H1 (cell line): Measurements from ENCODE around the gene IL9. TPM values are rescaled to one million over a fixed set of nuclear protein-coding genes. Genes with fewer than 3 reads are reported as not detected.

ENCODE experiments used
- CTCF ChIA-PET: fragments of 300-600 bp; sonication (Branson Sonifier 250); formaldehyde crosslinking; loops from one replicate; lab custom pipeline; 2021; ENCODE audit not compliant: partially characterized antibody; lab: Charles Lee
- POLR2A ChIA-PET: fragments of 300-600 bp; sonication (Branson Sonifier 250); formaldehyde crosslinking; loops from one replicate; lab custom pipeline; 2021; ENCODE audit warnings: inconsistent platforms; ENCODE audit not compliant: partially characterized antibody; lab: Charles Lee
- DNase-seq, 2 experiments: peaks; one replicate each; pipeline versions ENCODE4 v3.0.0 to v3.0.0-alpha.2; 2010 to 2022; ENCODE audit warnings: low spot score in 2 of 2, low read depth in 1 of 2, mixed read lengths in 1 of 2
- FAIRE-seq: peaks from 2 replicates; lab custom pipeline; 2011; peaks lifted over from hg19 to GRCh38; lab: Jason Lieb, UNC
- H2AFZ ChIP-seq: 2 replicates; pipeline ENCODE4 v1.8.1; 2012; ENCODE audit warnings: low read length, inconsistent platforms
- H2AK5ac ChIP-seq: 2 replicates; pipeline ENCODE4 v1.6.1; 2013; ENCODE audit warnings: low read depth, low read length
- H2BK120ac ChIP-seq: replicated peaks from 2 replicates; pipeline ENCODE3; 2013; ENCODE audit warnings: low read depth, low read length, inconsistent platforms
- H2BK12ac ChIP-seq: 2 replicates; pipeline ENCODE4 v1.6.1; 2013; ENCODE audit warnings: low read depth, low read length
- H2BK15ac ChIP-seq: 2 replicates; pipeline ENCODE4 v1.6.1; 2013; ENCODE audit warnings: low read length
- H2BK20ac ChIP-seq: 2 replicates; pipeline ENCODE4 v1.6.1; 2013; ENCODE audit warnings: low read length
- H2BK5ac ChIP-seq: 2 replicates; pipeline ENCODE4 v1.6.1; 2013; ENCODE audit warnings: low read depth, low read length
- H3K14ac ChIP-seq: 2 replicates; pipeline ENCODE4 v1.6.1; 2013; ENCODE audit warnings: inconsistent platforms; ENCODE audit not compliant: insufficient read length
- H3K18ac ChIP-seq: 2 replicates; pipeline ENCODE4 v1.6.1; 2013; ENCODE audit warnings: low read length; ENCODE audit errors: extremely low read depth
- H3K23ac ChIP-seq: 2 replicates; pipeline ENCODE4 v1.6.1; 2013; ENCODE audit warnings: inconsistent platforms; ENCODE audit not compliant: insufficient read length
- H3K23me2 ChIP-seq: 2 replicates; pipeline ENCODE4 v1.6.1; 2013; ENCODE audit warnings: low read depth, low read length
- H3K27ac ChIP-seq: 2 replicates; pipeline ENCODE4 v1.6.1; 2011; ENCODE audit warnings: low read depth, low read length, inconsistent platforms
- H3K27me3 ChIP-seq, 4 experiments: replicated peaks in 1 of 4; 1 replicate in 1 of 4; 2 replicates in 3 of 4; pipeline versions ENCODE4 v1.6.1 to v1.8.1; 2011 to 2013; ENCODE audit warnings: low read length in 3 of 4, mild to moderate bottlenecking in 3 of 4, inconsistent platforms in 2 of 4, mixed read lengths in 2 of 4, moderate library complexity in 1 of 4; ENCODE audit not compliant: control insufficient read depth in 3 of 4, insufficient read depth in 3 of 4; ENCODE audit errors: extremely low read depth in 1 of 4
- H3K36me3 ChIP-seq, 4 experiments: 2 replicates each; pipeline versions ENCODE4 v1.6.1 to v1.8.1; 2011 to 2013; ENCODE audit warnings: mild to moderate bottlenecking in 4 of 4, low read length in 3 of 4, moderate library complexity in 2 of 4, control low read depth in 1 of 4, inconsistent platforms in 1 of 4; ENCODE audit not compliant: insufficient read depth in 4 of 4, control insufficient read depth in 2 of 4
- H3K4ac ChIP-seq: replicated peaks from 2 replicates; pipeline ENCODE3; 2013; ENCODE audit warnings: low read length, low read depth, mixed read lengths, inconsistent platforms; ENCODE audit not compliant: insufficient read length
- H3K4me1 ChIP-seq, 4 experiments: replicated peaks in 1 of 4; 1 replicate in 1 of 4; 2 replicates in 3 of 4; pipeline versions ENCODE4 v1.6.1 to v1.8.1; 2011 to 2013; ENCODE audit warnings: low read length in 3 of 4, inconsistent platforms in 2 of 4, mixed read lengths in 1 of 4; ENCODE audit not compliant: insufficient read depth in 4 of 4, control insufficient read depth in 3 of 4
- H3K4me2 ChIP-seq, 2 experiments: 2 replicates each; pipeline versions ENCODE4 v1.6.1 to v1.8.1; 2011 to 2013; ENCODE audit warnings: low read depth in 2 of 2, low read length in 2 of 2, control low read depth in 1 of 2, inconsistent platforms in 1 of 2, mild to moderate bottlenecking in 1 of 2; ENCODE audit not compliant: insufficient read depth in 1 of 2
- H3K4me3 ChIP-seq, 4 experiments: fragments of 200-600, 300-600 bp in 1 of 4; sonication (generic), shearing (Covaris generic), sonication (Bioruptor Twin) in 1 of 4; 2 replicates each; pipeline versions ENCODE4 v1.5.1 to v1.8.1; 2011 to 2016; ENCODE audit warnings: low read length in 4 of 4, low read depth in 3 of 4, control low read depth in 2 of 4, inconsistent platforms in 2 of 4, mild to moderate bottlenecking in 2 of 4, mixed read lengths in 1 of 4, moderate library complexity in 1 of 4; ENCODE audit not compliant: insufficient read depth in 2 of 4; ENCODE audit errors: extremely low read depth in 1 of 4
- H3K56ac ChIP-seq: replicated peaks from 2 replicates; pipeline ENCODE3; 2013; ENCODE audit warnings: low read depth, mild to moderate bottlenecking, mixed read lengths, low read length, inconsistent platforms; ENCODE audit not compliant: insufficient read length
- H3K79me1 ChIP-seq: 2 replicates; pipeline ENCODE4 v1.6.1; 2013; ENCODE audit warnings: low read depth, low read length, control low read depth
- H3K79me2 ChIP-seq, 2 experiments: 2 replicates each; pipeline versions ENCODE4 v1.6.1 to v1.8.1; 2012 to 2013; ENCODE audit warnings: low read length in 2 of 2, mild to moderate bottlenecking in 2 of 2, inconsistent platforms in 1 of 2; ENCODE audit not compliant: insufficient read depth in 2 of 2, control insufficient read depth in 1 of 2
- H3K9ac ChIP-seq, 4 experiments: replicated peaks in 1 of 4; 1 replicate in 1 of 4; 2 replicates in 3 of 4; pipeline versions ENCODE4 v1.6.1 to v1.8.1; 2011 to 2013; ENCODE audit warnings: low read depth in 3 of 4, low read length in 3 of 4, control low read depth in 2 of 4, mild to moderate bottlenecking in 2 of 4, moderate library complexity in 2 of 4, inconsistent platforms in 1 of 4; ENCODE audit errors: extremely low read depth in 1 of 4
- H3K9me3 ChIP-seq, 2 experiments: 2 replicates each; pipeline versions ENCODE4 v1.6.1 to v1.8.1; 2012 to 2013; ENCODE audit warnings: mild to moderate bottlenecking in 2 of 2, moderate library complexity in 2 of 2, control low read depth in 1 of 2, inconsistent platforms in 1 of 2, low read depth in 1 of 2, low read length in 1 of 2, mixed read lengths in 1 of 2; ENCODE audit not compliant: insufficient read depth in 2 of 2
- H4K20me1 ChIP-seq, 2 experiments: replicated peaks in 1 of 2; 2 replicates each; pipeline versions ENCODE3 to v1.8.1; 2011 to 2013; ENCODE audit warnings: inconsistent platforms in 2 of 2, low read length in 2 of 2, mild to moderate bottlenecking in 1 of 2; ENCODE audit not compliant: insufficient read depth in 2 of 2, control insufficient read depth in 1 of 2
- H4K5ac ChIP-seq: 2 replicates; pipeline ENCODE4 v1.6.1; 2013; ENCODE audit warnings: low read length, low read depth, mixed read lengths, inconsistent platforms; ENCODE audit not compliant: insufficient read length
- H4K8ac ChIP-seq: 2 replicates; pipeline ENCODE4 v1.8.0; 2013; ENCODE audit warnings: mild to moderate bottlenecking, moderate library complexity, low read length, inconsistent platforms; ENCODE audit not compliant: insufficient read depth; ENCODE audit errors: extremely low read depth
- H4K91ac ChIP-seq: replicated peaks from 2 replicates; pipeline ENCODE3; 2013; ENCODE audit warnings: low read length, mixed read lengths, inconsistent platforms; ENCODE audit not compliant: insufficient read length
- RAD21 ChIP-seq, 2 experiments: IDR thresholded peaks in 1 of 2; conservative IDR thresholded peaks in 1 of 2; 2 replicates each; pipeline ENCODE4 v1.6.1; 2011; ENCODE audit warnings: low read depth in 2 of 2, low read length in 2 of 2, improper control_type of control experiment in 1 of 2, inconsistent platforms in 1 of 2, mild to moderate bottlenecking in 1 of 2, moderate library complexity in 1 of 2
- WGBS, 2 experiments: shearing (Covaris generic) in 1 of 2; methylation state at CpG; one replicate each; pipeline versions ENCODE4 v1.1.6 to v1.1.7; 2013 to 2015; ENCODE audit warnings: low lambda C conversion rate in 2 of 2, mixed read lengths in 2 of 2, inconsistent platforms in 1 of 2, low coverage in 1 of 2, missing lambda C conversion rate in 1 of 2; ENCODE audit not compliant: insufficient replicate concordance in 2 of 2, insufficient coverage in 1 of 2, insufficient read length in 1 of 2; ENCODE audit errors: extremely low coverage in 1 of 2, missing lambda C conversion rate in 1 of 2; 5-methylcytosine and 5-hydroxymethylcytosine counted together
- polyA plus RNA-seq, 7 experiments: library from polyadenylated mRNA; depleted of rRNA in 3 of 7; stranded (reverse) in 5 of 7; unstranded in 2 of 7; fragments of >200 nt in 5 of 7; fragments of 200-250 nt in 2 of 7; gene quantifications; 1 replicate in 5 of 7; 2 replicates in 1 of 7; 4 replicates in 1 of 7; pipeline versions ENCODE4 v1.2.1 to v1.2.3, GENCODE V29; 2011 to 2013; ENCODE audit warnings: missing spikeins in 2 of 7, mixed read lengths in 2 of 7
- total RNA-seq: library from RNA; stranded (reverse); fragmentation: NEBNext Ultra II Directional; extraction: Animal tissue kit (Norgen Biotek cat#: 25700); gene quantifications from 2 replicates; pipeline ENCODE4 v1.2.1, GENCODE V29; 2021
- TF ChIP-seq, protein P1 (sequence below): IDR thresholded peaks from 2 replicates; pipeline ENCODE4 v1.6.1; 2012; ENCODE audit warnings: low read length, inconsistent platforms
- TF ChIP-seq, protein P2 (sequence below), 3 experiments: IDR thresholded peaks; 1 replicate in 2 of 3; 2 replicates in 1 of 3; pipeline versions ENCODE4 v1.5.1 to v1.6.1; 2011; ENCODE audit warnings: low read length in 3 of 3, mild to moderate bottlenecking in 3 of 3, inconsistent platforms in 2 of 3, low read depth in 1 of 3, moderate library complexity in 1 of 3; ENCODE audit not compliant: insufficient read depth in 1 of 3; ENCODE audit errors: control extremely low read depth in 1 of 3

Gene IL9
- total and polyA plus RNA-seq, 2 of the 8 experiments (the other 6 are each of a cell fraction or from before 2014, with no cell fraction given): not detected

- H3K79me2 ChIP-seq: no peaks in the 10 kb centered on the region
- no peaks in the 10 kb centered on the region for H4K20me1 ChIP-seq
- peak; percentile 38 to 74 for DNase-seq
- no peaks in the 10 kb centered on the region; the same call in 1 of the 2 replicates for H3K23me2 ChIP-seq
- H2BK20ac ChIP-seq: no peak overlapping the region
- no peak overlapping the region for H2AFZ ChIP-seq
- TF ChIP-seq, protein P1, sequence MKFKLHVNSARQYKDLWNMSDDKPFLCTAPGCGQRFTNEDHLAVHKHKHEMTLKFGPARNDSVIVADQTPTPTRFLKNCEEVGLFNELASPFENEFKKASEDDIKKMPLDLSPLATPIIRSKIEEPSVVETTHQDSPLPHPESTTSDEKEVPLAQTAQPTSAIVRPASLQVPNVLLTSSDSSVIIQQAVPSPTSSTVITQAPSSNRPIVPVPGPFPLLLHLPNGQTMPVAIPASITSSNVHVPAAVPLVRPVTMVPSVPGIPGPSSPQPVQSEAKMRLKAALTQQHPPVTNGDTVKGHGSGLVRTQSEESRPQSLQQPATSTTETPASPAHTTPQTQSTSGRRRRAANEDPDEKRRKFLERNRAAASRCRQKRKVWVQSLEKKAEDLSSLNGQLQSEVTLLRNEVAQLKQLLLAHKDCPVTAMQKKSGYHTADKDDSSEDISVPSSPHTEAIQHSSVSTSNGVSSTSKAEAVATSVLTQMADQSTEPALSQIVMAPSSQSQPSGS: no peak
- TF ChIP-seq, protein P2, sequence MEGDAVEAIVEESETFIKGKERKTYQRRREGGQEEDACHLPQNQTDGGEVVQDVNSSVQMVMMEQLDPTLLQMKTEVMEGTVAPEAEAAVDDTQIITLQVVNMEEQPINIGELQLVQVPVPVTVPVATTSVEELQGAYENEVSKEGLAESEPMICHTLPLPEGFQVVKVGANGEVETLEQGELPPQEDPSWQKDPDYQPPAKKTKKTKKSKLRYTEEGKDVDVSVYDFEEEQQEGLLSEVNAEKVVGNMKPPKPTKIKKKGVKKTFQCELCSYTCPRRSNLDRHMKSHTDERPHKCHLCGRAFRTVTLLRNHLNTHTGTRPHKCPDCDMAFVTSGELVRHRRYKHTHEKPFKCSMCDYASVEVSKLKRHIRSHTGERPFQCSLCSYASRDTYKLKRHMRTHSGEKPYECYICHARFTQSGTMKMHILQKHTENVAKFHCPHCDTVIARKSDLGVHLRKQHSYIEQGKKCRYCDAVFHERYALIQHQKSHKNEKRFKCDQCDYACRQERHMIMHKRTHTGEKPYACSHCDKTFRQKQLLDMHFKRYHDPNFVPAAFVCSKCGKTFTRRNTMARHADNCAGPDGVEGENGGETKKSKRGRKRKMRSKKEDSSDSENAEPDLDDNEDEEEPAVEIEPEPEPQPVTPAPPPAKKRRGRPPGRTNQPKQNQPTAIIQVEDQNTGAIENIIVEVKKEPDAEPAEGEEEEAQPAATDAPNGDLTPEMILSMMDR (IDR thresholded peaks at IDR 0.05; ENCODE audit: control extremely low read depth in 1 of 3, insufficient read depth in 1 of 3, low read depth in 1 of 3, low read length in 3 of 3): peak; percentile 76 to 84 (median 80)
- TF ChIP-seq RAD21 (IDR thresholded peaks at IDR 0.05 in 1 of 2, conservative IDR thresholded peaks at IDR 0.05 in 1 of 2; ENCODE audit: low read depth in 2 of 2, low read length in 2 of 2): peak; percentile 68 to 70
- FAIRE-seq: no peak
- no peak overlapping the region for H4K8ac ChIP-seq
- H2BK5ac ChIP-seq: no peak overlapping the region
- H4K5ac ChIP-seq: no peak overlapping the region
- H3K4me1 ChIP-seq: peaks cover 3 to 5% (median 4%) of the 10 kb centered on the region in 4 experiments; a peak in 6 of 7 replicates
- H3K4me2 ChIP-seq: no peak overlapping the region; a peak in 2 of 4 replicates
- no peak overlapping the region for H3K27ac ChIP-seq
- no peaks in the 10 kb centered on the region for H3K27me3 ChIP-seq
- no peak overlapping the region for H3K18ac ChIP-seq
- ChIA-PET CTCF (interaction anchor here (0.6 to 5.3 kb wide), 16 partner anchors 8 to 401 kb away, joined by 3 to 37 read pairs (median 4); no protein-coding TSS in a partner anchor), POLR2A (no interaction called here)
- no peak overlapping the region; the same call in 1 of the 2 replicates for H2BK15ac ChIP-seq
- H4K91ac ChIP-seq: no peak overlapping the region
- H3K36me3 ChIP-seq: no peaks in the 10 kb centered on the region
- no peaks in the 10 kb centered on the region for H3K9me3 ChIP-seq
- WGBS, 2 experiments: 53% methylated on average over 3 of the region's 3 CpGs; no CpG with 5 or more reads in 1 of the 2 experiments
- H3K4me3 ChIP-seq: no peak overlapping the region
- no peak overlapping the region for H3K9ac ChIP-seq
- H3K4ac ChIP-seq: no peak overlapping the region
- H3K23ac ChIP-seq: no peak overlapping the region
- H2BK12ac ChIP-seq: no peak overlapping the region
- H2AK5ac ChIP-seq: no peak overlapping the region
- no peak overlapping the region for H3K56ac ChIP-seq
- H3K79me1 ChIP-seq: no peaks in the 10 kb centered on the region
- no peak overlapping the region for H2BK120ac ChIP-seq
- no peak overlapping the region for H3K14ac ChIP-seq
Measured at GRCh38 chr5:135880278-135880677, 15.4 kb downstream of the IL9 start.
